Measurements from ENCODE around the gene ATP10A. TPM values are rescaled to one million over a fixed set of nuclear protein-coding genes. Genes with fewer than 3 reads are reported as not detected.

ATP10A gene
- total and polyA plus RNA-seq, 12 donors, result 0.67 to 31.8 (median 16.1) TPM

DNA sequence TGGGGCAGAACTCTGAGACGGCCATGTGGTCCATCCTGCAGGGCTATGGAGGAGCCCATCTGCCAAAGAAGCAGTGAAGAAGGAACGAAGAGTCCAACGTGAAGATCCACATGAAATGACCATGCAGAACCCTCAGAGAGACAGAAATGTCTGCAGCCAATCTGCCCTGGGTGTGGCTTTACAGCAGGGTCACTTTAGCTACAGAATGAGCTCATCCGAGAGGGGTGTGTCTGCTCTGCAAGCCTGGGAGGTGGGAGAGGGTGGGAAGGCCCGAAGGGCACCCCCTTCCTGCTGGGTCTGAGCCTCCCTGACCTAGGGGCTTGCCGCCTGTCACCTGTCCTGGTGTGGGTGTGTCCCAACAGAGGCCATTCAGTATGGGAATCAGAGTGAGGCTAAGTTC lies 176.3 kb downstream of the ATP10A start:
- WGBS, 4 donors, result 75 to 85% (median 80%) methylated on average over 2 to 6 of the region's 6 CpGs
- Histone ChIP-seq H3K27ac (no peak overlapping the region), H3K9me3 (replicated peaks in 1 of 3) (no peaks in the 10 kb centered on the region), H3K4me1 (replicated peaks in 1 of 2) (peaks cover 4 to 37% of the 10 kb centered on the region in 2 donors), H3K4me3 (no peak overlapping the region), H3K36me3 (replicated peaks in 1 of 2) (no peaks in the 10 kb centered on the region), H3K27me3 (no peaks in the 10 kb centered on the region)
- no peak for DNase-seq
- intact Hi-C loops (cut with DNase I), result no loop called here
- TF ChIP-seq, protein P1, sequence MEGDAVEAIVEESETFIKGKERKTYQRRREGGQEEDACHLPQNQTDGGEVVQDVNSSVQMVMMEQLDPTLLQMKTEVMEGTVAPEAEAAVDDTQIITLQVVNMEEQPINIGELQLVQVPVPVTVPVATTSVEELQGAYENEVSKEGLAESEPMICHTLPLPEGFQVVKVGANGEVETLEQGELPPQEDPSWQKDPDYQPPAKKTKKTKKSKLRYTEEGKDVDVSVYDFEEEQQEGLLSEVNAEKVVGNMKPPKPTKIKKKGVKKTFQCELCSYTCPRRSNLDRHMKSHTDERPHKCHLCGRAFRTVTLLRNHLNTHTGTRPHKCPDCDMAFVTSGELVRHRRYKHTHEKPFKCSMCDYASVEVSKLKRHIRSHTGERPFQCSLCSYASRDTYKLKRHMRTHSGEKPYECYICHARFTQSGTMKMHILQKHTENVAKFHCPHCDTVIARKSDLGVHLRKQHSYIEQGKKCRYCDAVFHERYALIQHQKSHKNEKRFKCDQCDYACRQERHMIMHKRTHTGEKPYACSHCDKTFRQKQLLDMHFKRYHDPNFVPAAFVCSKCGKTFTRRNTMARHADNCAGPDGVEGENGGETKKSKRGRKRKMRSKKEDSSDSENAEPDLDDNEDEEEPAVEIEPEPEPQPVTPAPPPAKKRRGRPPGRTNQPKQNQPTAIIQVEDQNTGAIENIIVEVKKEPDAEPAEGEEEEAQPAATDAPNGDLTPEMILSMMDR (IDR thresholded peaks at IDR 0.05), result no peak
- TF ChIP-seq POLR2A (IDR thresholded peaks at IDR 0.05), result no peak

DNA sequence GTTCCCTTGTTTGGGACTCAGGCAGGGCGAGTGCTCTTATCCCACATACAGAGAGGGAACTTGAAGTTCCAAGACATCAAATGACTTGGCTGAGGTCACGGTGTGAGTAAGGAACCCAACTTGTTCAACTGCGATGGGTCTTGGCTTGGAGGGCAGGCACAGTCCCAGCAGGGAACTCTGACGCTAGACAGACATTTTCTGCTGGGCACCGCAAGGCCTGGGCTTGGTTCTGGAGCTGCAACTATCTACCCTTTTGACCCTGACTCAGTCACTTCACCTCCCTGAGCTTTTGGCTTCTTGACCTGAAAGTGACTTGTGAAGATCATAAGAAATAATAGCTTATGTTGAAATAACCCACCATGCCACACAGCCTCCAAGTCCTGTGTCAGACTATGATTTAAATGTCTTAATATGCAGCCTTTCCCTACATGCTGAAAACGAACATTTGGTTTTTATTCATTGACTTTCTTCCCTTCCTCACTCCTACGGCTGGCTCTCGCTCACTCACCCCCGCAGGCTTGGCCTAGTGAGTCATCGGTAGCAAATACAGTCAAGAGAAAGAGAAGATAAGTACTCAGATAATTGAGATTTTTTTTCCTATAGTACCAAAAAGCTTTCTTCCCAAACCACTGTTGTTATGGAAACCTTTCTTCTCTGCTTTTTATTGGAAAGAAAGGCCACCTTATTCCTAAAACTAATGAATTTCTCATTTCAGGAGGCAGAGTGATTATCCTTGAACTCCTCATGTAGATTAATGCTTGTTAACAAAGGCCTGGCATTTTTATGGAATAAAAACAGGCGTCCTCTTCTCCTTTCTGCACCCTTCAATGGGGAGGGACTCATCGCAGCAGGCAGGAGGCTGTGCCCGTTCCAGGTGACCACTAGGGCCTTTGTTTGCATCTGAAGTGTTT lies 178.4 kb downstream of the ATP10A start:
- peak overlapping the region in 2 of 5 donors; percentile 40 to 52 for H3K27ac ChIP-seq
- intact Hi-C loops (cut with DNase I), result no loop called here

DNA sequence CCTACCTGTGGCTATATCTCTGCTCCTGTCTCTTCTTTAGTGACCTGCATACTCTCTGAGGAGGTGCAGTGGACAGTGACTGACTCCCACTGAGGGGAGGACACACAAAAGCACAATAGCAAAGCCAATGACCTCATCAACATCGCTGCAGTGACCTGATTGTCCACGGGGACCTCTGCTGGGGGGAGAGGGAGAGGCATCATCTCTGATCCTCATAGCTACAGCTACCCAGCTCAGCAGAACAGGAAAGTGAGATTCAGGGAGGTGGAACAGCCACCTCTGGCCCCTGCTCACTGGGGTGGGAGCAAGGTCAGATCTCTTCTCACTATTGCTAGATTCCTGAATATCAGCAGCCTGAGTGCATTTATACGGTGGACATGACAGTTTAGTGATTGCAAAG lies 179.2 kb downstream of the ATP10A start:
- no peaks in the 10 kb centered on the region for H3K9me3 ChIP-seq (replicated peaks in 1 of 3)
- TF ChIP-seq, protein P1 (IDR thresholded peaks at IDR 0.05), result no peak
- no peak for TF ChIP-seq POLR2A (IDR thresholded peaks at IDR 0.05)
- WGBS, 4 donors, result 62 to 88% (median 80%) methylated on average over 3 of the region's 3 CpGs
- intact Hi-C loops (cut with DNase I), result no loop called here
- no peaks in the 10 kb centered on the region for H3K36me3 ChIP-seq (replicated peaks in 1 of 2)
- peaks cover 4 to 37% of the 10 kb centered on the region in 2 donors for H3K4me1 ChIP-seq (replicated peaks in 1 of 2)
- peak overlapping the region in 3 of 5 donors; percentile 31 to 52 (median 40) for H3K27ac ChIP-seq
- no peak for DNase-seq
- no peaks in the 10 kb centered on the region for H3K27me3 ChIP-seq
- H3K4me3 ChIP-seq, result no peak overlapping the region

More for the DNA sequence above, 178.4 kb downstream of the ATP10A start:
- Histone ChIP-seq H3K4me3 (no peak overlapping the region), H3K27me3 (no peaks in the 10 kb centered on the region), H3K9me3 (replicated peaks in 1 of 3) (no peaks in the 10 kb centered on the region), H3K4me1 (replicated peaks in 1 of 2) (peaks cover 4 to 37% of the 10 kb centered on the region in 2 donors), H3K36me3 (replicated peaks in 1 of 2) (no peaks in the 10 kb centered on the region)
- WGBS, 4 donors, result 39 to 59% (median 46%) methylated on average over 11 to 13 of the region's 13 CpGs
- peak; percentile 54 to 81 (median 77) for DNase-seq
- TF ChIP-seq POLR2A (IDR thresholded peaks at IDR 0.05), result no peak
- TF ChIP-seq, protein P1 (IDR thresholded peaks at IDR 0.05), result no peak

DNA sequence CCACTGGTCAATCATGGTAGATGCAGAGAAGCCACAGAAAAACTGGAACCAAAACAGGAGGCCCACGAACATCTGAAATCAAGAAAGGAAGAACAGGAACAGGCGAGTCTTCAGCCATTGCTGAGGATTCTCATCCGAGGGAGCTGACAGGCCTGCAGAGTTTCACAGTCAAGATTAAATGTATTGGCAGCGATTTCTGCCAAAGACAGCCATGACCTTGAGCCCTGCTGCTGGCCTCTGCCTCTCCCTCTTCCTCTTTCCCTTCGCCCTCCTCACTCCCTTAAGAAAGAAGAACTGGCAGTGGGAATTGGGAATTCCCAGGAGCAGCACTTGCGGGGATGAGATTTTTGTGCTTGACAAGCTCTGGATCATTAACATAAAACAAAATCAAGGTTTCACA lies 179.7 kb downstream of the ATP10A start:
- Histone ChIP-seq H3K27me3 (no peaks in the 10 kb centered on the region), H3K4me1 (replicated peaks in 1 of 2) (peaks cover 4 to 37% of the 10 kb centered on the region in 2 donors), H3K27ac (peak overlapping the region in 3 of 5 donors; percentile 31 to 52 (median 40)), H3K36me3 (replicated peaks in 1 of 2) (no peaks in the 10 kb centered on the region), H3K4me3 (no peak overlapping the region), H3K9me3 (replicated peaks in 1 of 3) (no peaks in the 10 kb centered on the region)
- intact Hi-C loops (cut with DNase I), result no loop called here
- 33 to 51% (median 38%) methylated on average over 5 to 6 of the region's 6 CpGs for WGBS, 4 donors
- no peak for TF ChIP-seq POLR2A (IDR thresholded peaks at IDR 0.05)
- TF ChIP-seq, protein P1 (IDR thresholded peaks at IDR 0.05), result no peak
- DNase-seq, result peak in 4 of 7 donors; percentile 27 to 67 (median 52)

Data from adrenal gland (tissue), 12 donors.